Activated T-cell treated with anti-CD3 and anti-CD28 coated beads, Interleukin-2, amount 50 U/mL, for 48 hours (primary cell): Measurements from ENCODE around the gene LDB2.

ENCODE experiments used
- DNase-seq, 2 experiments: peaks; one replicate each; pipeline ENCODE4 v3.0.0-alpha.2; 2020

Gene LDB2

DNA sequence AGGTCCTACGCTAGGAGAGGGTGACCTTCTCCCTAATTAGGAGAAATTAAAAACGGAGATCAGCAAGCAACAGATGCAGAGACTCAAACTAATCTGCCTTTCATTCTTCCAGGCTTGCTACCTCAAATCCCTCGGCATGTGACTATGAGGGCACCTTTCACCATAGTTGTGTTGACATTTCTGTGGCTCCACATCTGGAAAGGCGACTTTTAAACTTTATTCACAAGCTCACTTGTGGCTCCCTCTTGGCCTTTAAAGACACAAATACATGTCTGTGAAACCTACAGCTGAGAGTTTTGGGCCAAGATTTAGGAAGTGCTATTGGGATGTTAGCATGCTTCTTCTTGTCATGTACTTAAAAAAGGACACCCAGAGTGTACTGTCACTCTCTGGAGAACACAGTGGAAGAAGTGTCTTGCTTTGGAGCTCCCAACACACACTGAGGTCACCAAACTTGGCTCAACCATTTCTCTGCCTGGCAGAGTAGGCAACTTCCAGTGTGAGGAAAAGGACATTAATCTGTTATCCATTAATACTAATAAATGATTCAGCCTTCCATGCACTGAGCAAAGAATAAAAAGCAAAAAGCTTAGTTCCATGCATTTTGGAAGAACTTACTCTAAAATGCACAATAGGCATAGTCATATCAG, 60.1 kb downstream of the LDB2 start:
- DNase-seq, result no peak

DNA sequence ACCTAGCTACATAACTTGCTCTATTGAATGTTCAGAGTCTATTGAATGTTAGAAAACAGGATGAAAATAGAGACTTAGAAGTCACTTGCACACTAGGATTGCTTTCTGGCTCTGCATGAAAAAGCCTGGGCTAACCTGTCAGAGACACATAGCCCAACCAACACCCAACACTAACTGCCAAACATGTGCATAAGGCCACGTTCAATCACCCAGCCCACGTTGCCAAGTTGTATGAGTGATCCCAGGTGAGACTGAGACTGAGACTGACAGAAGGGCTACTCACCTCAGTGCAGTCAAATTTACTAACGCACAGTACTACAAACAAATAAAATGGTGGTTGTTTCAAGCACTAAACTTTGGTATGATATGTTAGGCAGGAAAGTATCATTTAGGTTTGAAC, 61.0 kb downstream of the LDB2 start:
- no peak for DNase-seq

DNA sequence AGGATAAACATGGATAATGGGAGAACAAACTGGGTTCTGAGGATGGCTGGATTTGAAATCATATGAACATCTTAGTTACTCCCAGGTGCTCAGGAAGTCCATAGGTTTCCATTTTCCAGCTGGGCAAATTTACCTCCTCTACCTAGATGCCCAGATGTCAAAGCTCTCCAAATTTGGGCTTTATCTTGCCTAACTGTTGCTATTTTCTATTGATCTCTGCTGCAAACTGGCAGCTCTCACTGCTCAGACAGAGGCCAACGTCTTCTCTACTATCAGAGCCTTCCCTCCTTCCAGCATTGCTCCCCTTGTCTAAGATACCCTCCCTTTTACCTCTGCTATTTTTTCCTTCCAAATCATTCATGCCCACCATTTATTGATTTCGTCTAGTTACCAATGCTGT, 62.1 kb downstream of the LDB2 start:
- no peak for DNase-seq

DNA sequence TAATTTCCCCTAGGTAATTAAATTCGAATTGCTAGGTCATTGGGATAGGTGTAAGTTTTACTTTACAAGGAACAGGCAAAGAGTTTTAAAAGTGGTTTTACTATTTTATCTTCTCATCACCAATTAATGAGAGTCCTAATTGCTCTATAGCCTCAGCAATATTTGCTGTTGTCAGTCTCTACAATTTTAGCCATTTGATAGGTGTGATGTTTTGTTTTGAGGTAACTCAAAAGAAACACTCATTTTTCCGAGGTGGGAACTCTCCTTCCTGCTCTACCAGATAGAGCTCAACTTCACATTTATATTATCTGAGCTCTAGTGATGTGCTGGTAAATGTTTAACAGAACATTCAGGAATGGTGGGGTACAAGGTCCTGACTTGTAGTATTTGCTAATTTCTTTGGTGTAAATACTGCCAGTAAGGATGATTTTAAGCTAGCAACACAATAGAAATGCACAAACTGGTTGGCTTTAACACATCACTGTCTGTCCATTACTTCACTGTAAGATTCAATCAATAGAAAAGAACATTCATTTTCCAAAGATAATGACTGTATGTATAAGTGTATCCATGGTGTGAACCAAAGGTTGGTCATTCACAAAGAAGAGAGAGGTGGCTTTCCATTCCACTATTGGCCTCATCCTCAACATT, 62.7 kb downstream of the LDB2 start:
- no peak for DNase-seq

DNA sequence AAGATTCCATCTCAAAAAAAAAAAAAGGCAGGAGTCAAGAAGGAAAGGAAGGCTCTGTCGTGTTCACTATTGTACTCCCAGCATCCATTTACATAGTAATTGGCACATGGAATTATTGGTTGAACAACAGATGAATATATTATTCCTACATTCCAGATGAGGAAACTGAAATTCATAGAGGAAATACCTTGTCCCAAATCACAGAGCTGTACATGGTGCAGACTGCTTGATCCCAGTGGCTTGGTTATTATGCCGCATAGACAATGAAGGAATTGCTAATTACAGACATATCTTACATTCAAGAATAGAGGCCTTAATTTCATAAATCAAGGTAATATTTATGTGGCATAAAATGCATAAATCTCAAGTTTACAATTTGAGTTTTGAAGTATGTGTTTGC, 63.6 kb downstream of the LDB2 start:
- DNase-seq, result no peak

DNA sequence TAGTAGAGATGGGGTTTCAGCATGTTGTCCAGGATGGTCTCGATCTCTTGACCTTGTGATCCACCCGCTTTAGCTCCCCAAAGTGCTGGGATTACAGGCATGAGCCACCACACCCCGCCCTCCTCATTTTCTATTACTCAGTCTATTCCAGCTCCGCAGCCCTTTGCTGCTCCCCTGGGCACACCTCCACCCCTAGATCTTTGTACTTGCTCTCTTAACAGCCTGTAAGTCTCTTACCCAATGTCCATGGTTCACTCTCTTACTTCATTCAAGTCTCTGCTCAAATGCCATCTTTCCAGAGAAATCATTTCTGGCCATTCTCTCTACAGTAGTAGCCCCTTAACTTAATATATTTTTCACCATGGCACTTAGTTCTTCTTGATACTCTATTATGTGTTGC, 64.7 kb downstream of the LDB2 start:
- DNase-seq, result no peak

DNA sequence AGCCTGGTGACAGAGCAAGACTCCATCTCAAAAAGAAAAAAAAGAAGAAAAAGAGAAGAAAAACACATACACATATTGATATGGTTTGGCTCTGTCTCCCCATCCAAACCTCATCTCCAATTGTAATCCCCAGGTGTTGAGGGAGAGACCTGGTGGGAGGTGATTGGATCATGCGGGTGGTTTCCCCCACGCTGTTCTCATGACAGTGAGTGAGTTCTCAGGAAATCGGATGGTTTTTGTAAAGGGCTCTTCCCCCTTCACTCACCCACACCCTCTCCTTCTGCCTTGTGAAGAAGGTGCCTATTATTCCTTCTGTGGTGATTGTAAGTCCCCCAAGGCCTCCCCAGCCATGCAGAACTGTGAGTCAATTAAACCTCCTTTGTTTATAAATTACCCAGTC, 68.4 kb downstream of the LDB2 start:
- no peak for DNase-seq

DNA sequence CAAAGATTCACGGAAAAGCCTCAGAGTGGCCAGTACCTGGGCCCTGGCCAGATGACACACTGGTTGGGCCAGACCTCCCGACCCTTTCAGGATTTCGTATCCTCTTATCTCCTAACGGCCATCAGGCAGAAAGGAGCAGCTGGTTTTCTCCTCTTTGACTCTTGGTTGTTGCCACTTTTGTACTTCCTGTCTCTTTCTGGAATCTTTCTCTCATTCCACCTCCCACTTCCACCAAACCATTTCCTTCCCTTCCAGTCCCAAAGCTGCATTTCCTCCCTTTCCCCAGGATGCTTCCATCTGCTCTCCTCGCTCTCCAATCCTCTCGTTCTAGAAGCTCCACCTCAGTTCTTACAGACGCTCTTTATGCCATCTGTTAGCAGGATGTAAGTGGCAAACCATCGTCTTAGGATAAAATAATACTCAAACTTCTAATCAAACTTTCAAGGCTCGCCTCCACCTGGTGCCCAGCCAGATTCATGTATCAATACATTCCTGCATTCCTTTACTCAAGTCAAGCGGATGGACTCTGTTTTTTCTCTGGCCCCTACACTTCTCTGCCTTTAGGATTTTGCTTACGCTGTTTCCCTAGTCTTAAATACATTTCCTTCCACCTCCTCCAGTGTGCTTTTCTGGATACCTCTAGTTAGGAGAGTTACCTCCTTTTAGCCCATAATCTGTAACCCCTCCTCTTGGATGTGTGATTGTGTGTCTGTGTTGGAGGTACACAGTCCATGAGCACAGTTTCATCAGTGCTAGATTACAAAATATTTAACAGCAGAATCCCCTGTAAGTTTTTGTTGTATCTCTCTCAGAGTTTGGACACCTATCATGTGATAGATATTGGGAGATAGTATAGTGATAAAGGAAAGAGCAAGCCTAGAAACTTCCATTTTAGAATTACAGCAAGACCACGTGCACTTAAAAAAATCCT, 70.4 kb downstream of the LDB2 start:
- no peak for DNase-seq

DNA sequence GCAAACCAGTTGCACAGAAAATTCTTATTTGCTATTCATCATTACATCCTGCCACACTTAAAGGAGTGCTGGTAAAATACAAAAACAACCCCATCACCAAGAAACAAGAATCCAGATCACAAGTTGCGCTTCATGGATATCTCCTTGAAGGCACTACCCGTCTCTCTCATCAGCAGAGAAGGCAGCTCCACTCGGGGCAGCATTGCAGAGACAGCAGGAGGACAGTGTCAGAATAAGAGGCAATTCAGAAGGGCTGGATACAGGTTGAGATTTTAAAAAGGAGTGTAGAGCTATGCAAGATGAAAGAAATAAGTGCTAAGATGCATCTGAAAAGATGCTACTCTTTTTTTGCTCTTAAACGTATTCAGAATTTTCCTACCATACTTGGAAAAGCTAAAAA, 71.4 kb downstream of the LDB2 start:
- no peak for DNase-seq

DNA sequence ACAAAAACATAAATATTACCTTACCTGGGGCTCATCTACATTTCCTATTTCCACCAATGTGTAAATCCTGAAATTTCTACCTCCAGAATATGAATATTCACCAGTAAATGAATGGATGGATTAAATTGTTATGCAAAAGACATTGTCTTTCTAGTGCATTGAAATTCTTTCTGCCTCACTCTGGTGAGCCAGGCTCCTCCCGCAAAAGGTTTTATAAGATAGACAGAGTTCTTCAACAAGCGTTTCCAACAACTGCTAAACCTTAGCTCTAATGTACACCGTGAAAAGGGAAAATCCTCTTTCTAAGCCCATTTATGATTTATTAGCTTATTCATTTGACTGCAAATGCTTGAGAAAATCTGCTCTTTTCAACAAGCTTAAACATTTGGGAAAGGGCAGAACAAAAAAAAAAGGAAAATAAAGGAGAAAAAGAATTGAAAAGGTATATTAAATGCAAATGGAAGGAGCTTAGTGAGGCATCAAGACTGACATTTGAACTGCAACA, 72.0 kb downstream of the LDB2 start:
- no peak for DNase-seq

DNA sequence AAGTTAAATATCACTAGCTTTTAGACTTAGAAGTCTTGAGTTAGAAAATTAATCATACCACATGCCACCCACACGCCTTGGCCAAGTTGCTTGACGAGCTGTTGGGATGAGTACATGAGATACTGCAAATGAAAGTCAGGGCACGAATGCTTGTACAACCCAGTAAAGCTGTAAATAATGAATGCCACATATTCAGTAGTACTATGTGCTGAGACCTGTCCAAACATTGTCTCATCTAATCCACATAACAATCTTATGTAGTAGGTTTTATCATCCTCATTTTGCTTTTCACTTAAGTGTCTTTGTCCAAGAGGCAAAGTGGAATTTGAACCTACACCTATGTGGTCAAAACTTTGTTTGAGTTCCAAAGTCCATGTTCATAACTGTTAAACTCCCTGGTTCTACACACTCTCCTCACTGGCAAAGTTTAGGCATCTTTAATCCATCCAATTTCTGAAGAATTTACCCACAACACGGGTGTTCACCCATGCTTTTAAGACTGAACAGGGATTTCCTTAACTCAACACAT, 74.1 kb downstream of the LDB2 start:
- DNase-seq, result no peak

DNA sequence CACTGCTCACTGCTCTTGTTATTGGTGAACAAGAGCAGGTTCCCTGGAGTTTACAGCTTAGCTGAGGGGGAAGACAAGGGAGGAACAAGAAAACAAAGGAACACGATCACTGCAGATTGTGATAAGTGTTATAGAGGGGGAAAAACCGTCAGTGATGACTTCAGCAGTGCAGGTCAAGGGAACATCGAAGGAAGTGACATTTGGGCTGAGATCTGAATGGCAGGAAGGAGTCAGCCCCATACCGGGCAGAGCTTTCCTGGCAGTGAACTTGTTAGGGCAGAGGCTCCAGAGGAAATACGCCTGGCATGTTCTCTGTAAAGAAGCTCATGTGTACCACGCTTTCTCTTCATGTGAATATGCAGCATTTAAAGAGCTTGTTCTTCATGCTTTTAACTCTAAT, 78.1 kb downstream of the LDB2 start:
- no peak for DNase-seq

DNA sequence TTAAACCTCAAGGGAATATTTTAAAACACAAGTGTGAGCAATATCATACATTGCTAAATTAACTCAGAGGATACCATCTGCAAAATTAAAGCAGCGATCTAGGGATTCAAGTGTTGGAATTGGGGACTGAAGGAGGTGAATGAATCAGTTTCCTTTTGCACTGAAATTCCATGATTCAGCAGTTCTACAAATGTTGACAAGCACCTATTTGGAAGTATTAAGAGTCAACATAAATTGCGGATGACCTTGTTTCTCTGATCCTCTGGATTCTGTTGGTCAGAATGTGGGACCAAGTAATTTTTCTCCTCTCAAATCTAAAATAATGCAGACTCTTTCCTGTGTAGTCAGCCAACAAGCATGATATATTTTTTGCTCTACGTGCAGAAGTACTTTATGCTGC, 78.8 kb downstream of the LDB2 start:
- no peak for DNase-seq

DNA sequence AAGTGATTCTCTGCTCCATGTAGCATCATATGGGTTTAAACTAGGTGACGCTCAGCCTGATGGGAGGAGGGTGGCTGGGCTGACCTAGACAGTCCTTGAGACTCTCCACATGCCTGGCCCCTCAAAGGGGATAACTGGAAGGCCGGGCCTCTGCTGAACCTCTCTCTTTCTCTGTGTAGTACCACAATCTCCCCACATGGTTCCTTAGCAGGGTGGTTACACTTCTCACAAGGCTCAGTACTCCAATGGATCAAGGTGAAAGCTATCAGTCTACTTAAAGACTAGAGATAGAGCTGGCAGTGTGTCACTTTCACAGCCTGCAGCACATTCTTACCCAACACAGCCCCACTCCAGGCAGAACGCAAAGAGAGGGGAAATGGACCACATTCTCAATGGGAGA, 80.4 kb downstream of the LDB2 start:
- DNase-seq, result no peak

DNA sequence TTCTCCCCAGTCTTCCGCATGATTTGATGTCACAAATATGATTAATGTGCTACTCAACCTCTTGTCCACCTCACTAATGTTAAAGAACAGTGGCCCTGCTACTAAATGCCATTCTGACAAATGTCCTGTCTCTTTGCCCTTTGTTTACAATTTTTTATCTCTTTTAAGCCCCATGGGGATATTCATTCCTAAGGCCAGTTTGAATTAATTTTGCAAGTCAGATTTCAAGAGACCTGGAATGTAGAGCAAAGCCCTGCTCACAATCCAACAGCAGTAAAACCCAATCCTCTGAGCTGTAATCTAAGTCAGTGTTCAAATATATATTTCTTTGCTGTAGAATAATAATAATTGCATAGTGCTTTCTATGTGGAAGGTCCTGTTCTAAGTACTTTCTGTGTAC, 81.2 kb downstream of the LDB2 start:
- DNase-seq, result no peak

DNA sequence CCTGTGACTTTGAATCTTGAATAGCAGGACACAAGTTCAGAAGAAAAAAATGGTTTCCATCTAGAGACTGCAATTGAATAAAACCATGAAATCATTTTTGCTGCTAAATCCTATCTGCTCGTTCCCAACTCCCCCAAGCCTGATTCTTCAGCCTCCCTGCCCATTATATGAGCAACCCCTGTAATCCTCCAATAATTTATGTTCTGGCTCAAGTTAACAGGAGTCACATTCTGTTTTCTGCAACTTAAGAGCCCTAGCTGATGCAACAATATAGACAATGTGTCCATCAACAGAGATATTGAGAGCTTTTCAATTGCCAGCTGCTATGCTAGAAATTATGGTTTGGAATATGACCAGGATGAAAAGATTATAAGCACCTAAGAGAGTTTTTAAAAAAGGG, 84.1 kb downstream of the LDB2 start:
- no peak for DNase-seq

DNA sequence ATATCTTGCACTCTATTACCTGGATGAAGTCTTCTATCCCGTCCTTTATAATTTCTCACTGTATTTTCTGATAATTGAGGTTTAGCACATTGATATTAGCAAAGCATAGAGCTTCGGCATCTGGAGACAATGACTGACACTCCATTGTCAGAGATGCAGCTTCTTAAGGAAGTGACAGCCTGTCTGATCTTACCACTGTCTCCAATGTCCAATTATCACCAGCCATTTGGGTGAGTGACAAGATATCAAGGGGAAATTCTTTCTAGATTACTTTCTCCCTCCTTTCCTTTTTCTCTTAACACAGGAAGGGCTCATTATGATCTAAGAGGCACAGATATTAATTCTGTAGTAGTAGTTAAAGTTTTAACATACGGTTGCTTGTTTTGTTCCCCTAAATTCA, 86.4 kb downstream of the LDB2 start:
- DNase-seq, result no peak

DNA sequence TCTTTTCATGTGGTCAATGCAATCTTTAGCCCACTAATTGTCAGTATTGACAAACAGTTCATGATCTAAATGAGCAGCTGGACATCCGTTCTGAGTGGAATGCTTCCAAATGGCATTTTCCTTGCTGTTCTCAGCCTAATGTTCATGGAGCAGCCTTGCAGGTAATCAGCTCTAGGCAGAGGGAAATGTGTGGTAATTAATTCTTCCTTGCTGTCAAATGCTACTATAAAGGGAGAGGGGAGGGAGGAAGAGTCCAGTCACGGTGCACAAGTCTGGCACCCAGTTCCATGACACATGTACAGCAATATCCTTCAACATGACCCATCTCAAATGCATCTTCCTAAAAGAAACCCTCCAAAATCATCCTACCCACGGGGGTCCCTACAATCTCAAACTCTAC, 88.5 kb downstream of the LDB2 start:
- DNase-seq, result no peak

DNA sequence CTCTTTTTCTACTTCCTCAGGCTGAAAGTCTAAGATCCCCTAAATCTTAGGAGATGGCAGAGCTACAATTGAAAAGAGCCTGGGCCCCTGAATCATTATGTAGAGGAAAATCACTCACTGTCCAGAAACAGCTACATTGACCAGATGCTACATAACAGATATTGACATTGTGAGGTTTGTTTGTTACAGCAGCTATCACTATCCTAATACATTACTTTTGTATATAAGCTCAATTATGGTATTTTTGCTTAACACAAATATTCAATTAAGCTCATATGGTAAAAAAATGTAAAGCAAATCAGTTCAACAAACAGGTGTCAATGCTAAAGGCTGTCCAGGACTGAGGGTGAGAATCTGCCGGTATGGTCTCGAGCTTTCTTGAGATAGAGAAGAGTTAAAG, 89.4 kb downstream of the LDB2 start:
- no peak for DNase-seq

DNA sequence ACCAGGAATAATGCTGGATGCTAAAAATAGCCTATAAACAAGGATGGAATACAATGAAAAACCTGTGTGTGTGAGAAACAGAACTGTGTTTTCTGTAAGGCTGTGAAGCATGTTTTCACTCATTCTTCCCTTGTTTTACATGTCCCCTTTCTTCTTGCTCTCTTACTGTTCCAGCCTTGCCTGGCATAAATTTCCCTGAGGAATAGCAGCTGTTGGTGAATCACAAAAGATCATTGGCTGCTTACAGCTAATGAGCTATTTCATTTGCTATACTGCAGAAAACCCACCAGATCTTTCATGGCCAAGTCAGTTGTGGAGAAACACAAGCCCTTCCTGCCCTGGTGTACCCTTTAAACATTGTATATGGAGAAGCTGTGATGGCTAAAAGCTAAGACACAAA, 91.1 kb downstream of the LDB2 start:
- DNase-seq, result no peak

DNA sequence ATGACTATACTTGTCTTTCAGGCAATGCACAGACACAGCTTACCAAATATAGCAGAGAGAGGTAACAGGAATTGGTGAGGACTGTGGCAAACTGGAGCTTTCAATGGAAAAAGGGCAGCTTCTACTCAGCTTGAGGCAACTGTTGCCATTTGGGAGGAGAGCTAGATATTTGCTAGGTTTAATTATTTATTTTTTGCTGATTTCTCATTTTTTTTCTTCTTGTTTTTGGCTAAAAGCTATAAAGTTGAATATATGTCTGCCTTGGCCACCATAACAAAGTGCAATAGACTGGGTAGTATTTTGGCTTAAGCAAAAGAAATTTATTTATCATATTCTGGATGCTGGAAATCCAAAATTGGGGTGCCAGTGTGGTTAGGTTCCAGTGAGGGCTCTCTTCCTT, 93.9 kb downstream of the LDB2 start:
- DNase-seq, result no peak

DNA sequence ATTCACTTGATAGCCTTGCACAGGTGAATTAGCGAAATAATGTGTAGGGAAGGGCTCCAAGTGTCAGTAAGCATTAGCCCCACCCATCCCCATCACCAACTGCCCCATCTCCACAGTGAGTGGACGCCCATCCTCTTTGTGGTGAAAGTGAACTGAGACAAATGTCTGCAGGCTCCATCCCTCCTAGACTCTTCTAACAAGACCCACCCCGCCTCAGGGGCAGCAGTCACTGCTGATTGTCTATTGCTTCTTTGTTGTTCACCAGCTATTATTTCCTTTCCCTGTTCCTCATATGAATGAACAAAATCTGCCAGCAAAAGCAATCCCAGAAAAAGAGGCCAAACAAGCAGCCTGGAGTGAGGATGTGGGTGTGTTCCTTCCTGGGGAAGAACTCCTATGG, 96.4 kb downstream of the LDB2 start:
- no peak for DNase-seq

DNA sequence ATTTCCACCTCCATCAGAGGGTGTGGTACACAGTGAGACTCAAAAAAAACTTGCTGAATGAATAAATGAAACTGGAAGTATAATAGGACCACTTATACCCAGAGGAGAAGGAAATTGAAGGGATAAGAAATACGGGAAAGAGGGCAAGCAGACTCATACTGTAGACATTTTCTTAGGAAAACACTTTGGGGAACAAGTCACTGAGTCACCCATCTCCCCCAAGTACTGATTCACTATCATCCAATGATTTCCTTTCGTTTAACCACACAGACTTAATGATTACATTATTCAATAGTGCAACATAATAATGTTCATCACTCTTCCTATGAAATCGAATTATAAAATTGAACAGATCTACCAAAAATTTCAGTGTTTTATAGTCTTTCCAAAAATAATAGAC, 97.1 kb downstream of the LDB2 start:
- no peak for DNase-seq
